T follicular helper cell (primary cell): ENCODE measurements around the gene KMO.

ENCODE experiments used
- DNase-seq: peaks from one replicate; pipeline ENCODE4 v3.0.0-alpha.2; 2020; ENCODE audit warnings: low read depth
- total RNA-seq, 2 experiments: gene quantifications; one replicate each; lab custom pipeline; 2026; lab: John Stamatoyannopoulos, UW

Gene KMO
- total RNA-seq = 0 reads per million in 2 experiments

GRCh38 chr1:241532162-241532531, at the start of gene KMO:
Gene KMO, plus strand, starts transcription at chr1:241532378. Its CDS starts 67 bp downstream, at chr1:241532445.
- DNase-seq = no peak

DNA sequence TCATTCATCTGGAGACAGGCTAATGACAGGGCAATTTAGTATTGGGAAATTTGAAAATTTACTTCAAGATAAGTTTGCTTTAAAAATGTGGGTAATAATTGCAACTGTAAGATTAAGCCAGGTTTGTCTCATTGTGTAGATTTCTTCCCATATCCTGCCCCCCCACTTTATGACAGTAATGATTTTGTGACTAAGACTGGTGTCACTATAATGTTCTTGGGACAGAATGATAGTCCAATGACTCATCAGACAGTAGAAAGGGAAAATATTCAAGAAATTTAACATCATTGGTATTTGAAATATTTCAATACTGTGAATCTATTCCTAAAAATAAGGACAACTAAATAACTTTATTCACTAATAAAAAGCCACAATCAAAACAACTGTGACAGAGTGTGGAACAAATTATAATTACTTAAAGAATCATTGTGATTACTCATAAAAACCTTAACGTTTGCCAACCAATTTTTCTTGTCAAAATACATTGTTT, 49.4 kb upstream of the KMO start:
- DNase-seq = no peak

DNA sequence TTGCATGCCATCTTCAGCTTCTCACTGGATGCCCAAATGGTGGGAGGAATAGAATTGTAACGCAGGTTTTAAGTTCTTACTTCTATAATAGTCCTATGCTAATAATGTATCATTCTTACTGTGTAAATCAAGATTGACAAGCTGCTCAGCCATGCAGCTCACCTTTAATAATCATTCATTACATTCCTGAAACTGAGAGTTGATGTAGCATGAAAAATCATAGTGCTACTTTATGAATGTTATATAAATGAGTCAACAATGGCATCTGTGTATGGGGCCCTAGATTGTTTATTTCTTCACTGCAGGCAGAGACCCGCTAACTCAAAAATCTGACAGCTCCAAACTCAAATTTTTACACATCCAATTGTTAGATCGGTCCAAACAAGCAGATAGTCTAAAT, 47.0 kb upstream of the KMO start:
- no peak for DNase-seq

DNA sequence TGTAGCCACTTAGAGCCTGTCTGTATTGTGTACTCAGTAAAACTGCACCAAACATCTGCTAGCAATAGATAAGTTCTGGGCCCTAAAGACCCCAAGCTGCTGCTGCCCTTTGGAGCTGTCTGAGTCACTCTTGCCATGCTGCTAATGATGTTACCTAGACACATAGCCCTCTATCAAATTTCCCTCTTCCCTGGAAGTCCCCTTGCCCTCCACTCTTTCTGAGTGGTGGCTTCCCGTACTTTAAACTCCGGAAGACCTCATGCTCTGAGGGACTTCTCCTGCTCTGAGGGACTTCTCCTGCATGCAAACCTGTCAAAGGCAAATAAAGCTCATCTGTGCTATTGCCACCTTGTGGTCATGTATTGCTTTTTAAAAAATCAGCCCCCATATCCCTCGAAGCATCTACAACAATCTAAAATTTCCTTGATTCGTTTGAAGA, 46.6 kb upstream of the KMO start:
- no peak for DNase-seq

DNA sequence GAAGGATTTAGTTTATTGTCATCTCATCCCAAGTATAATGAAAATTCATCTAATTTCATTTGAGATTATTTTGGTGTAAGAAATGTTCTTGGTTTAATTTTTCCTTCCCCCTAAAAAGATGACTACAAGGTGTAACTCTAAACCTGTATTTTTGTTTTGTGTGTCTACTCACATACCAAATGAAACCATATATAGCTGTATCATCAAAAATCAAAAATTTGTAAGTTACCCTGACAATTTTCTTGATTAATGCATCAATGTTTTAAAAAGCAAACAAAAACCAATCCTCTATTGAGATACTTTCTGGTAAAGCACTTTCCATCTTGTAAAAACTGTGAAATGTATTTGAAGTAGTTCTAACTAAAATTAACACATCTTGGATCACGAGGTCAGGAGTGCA, 43.4 kb upstream of the KMO start:
- DNase-seq = no peak

DNA sequence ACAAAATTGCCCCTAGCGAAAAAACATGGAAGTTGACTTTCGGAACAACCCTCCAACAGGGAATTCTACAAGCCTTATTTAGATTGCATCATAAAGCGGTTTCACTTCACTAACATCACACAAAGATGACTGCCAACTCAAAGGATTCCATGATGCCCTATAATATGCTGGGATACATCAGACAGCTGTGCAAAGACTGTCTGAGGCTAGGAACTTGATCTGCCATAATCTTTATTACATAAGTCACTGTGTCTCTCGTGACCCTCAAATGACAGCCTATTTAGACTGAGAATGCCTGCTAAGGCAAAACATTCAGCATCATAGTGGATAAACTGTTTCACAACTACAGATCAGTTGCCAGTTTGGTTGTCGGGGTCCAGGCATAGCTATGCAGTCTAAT, 36.4 kb upstream of the KMO start:
- no peak for DNase-seq

- no peak for DNase-seq
These were observed 32.3 kb upstream of the KMO start for GRCh38 chr1:241499910-241500309.

DNA sequence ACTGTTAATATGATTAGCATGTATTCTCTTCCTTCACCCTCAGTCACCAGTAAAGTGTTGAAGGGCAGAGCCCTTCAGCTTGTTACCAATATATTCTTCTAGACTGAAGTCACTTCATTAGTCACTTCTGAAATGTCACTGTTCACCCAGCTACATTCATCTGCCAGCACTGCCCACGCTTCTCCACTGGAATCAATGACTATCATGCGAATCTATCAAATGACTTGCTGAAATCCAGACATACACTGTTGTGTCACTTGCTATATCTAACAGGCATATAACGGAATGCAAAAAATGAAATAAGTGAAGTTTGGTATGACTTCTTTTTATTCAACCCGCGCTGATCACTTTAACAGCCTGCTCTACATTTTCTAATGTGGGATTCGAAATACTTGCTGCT, 28.7 kb upstream of the KMO start:
- DNase-seq = no peak

DNA sequence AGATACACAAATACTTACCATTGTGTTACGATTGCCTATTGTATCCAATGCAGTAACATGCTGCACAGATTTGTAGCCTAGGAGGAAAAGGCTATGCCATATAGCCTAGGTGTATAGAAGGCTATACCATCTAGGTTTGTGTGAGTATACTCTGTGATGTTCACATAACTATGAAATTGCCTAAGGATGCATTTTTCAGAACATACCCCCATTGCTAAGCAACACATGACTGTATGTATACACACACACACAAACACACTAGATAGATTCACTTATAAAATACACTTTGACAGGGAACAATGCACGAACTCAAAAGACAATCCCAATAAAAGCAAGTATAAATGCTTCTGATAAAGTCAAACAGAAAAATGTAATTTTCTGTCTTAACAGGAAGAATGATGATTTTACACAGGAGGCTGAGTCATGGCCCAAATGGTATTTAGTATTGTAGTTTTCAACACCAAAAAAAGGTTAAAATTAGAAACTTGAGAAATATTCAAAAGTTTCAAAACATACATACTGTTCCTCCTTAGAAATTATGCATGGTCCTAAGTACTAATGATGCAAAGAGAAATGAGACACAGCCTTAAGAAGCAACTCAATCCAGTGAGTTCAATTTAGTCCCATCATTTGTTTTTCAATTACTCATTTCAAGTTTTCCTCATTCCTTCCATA, 24.9 kb upstream of the KMO start:
- DNase-seq = no peak

GRCh38 chr1:241513378-241513777, 18.8 kb upstream of the KMO start:
- no peak for DNase-seq

GRCh38 chr1:241518476-241519307, 13.5 kb upstream of the KMO start:
- DNase-seq = no peak

DNA sequence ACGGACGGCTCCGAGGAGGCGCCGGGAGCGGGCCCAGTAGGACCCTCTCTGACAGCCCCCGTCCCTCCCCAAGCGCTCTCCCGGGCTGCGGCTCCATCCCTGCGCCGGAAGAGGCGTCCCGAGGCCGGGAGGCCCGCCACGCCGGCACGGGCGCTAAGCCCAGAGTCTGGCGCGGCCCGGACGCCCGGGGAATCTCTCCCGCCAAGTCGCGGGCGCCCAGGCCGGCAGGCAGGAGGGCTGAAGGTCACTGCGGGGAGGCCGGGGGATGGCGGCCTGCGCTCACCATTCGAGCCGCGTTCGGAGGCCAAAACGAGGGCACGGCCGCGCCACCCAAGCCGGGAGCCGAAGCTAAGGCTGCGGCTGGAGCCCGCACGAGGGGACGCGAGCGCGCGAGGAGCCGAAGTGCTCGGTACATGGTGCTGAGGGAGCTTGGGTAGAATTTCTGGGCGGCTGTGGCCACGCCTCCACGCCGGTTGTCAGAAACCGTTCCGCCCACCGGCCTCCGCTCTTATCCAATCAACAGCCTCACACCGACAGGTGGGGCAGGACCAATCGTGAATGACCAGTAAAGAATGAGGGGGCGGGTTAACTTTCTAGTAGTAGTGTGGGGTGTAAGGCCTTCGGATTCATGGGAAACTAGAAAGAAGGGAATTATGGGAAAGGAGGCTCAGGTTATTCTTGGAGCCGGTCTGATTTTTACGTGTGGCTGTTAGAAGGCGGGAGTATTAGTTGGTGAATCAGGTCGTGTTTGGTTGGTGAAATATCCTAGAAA, 12.7 kb upstream of the KMO start, which contains the start of gene FH:
Gene FH, minus strand, starts transcription at position 448 of the 772 bp plus-strand sequence. Its CDS starts 33 bp downstream, at position 415.
- peak; percentile 90 for DNase-seq

DNA sequence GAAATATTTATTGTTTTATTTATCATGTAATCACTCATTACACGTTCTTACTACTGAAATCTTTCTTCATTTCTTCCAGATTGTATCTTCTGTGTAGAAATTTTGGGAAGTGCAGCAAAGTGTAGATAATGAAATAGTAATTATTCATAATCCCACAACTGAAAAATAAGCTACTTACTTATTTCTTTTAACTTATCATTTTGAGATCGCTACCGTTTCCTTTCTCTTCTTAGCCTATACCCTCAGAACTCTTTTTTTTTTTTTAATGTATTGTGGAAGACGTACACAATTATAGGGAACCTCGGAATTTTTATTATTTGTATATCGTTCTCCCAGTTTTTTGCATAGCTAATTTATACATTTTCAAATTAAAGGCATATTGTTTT, 12.1 kb upstream of the KMO start:
- no peak for DNase-seq

GRCh38 chr1:241521718-241522117, 10.5 kb upstream of the KMO start:
- no peak for DNase-seq

GRCh38 chr1:241525026-241525425, 7.2 kb upstream of the KMO start:
- no peak for DNase-seq

GRCh38 chr1:241527146-241527545, 5.0 kb upstream of the KMO start:
- no peak for DNase-seq

GRCh38 chr1:241531195-241532161, 700 bp upstream of the KMO start:
- no peak for DNase-seq

DNA sequence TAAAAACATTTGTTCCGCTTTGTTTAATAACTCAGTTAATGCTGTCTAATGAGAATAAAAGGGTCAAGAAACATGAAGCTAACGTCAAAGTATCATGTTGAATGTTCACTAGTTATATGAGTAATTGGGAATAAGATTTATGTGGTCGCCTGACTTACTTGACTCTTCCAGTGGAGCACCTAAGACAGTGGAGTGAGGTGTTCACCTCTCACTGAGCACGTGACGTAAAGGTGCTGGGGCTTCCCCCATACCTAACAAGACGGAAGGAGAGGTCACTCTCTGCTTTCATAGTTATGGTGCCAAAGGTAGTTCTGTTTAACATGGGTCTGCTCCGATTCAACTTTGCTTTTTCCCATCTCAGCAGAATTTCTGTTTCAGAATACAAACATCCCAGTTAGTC, 686 bp downstream of the KMO start:
- DNase-seq = no peak

DNA sequence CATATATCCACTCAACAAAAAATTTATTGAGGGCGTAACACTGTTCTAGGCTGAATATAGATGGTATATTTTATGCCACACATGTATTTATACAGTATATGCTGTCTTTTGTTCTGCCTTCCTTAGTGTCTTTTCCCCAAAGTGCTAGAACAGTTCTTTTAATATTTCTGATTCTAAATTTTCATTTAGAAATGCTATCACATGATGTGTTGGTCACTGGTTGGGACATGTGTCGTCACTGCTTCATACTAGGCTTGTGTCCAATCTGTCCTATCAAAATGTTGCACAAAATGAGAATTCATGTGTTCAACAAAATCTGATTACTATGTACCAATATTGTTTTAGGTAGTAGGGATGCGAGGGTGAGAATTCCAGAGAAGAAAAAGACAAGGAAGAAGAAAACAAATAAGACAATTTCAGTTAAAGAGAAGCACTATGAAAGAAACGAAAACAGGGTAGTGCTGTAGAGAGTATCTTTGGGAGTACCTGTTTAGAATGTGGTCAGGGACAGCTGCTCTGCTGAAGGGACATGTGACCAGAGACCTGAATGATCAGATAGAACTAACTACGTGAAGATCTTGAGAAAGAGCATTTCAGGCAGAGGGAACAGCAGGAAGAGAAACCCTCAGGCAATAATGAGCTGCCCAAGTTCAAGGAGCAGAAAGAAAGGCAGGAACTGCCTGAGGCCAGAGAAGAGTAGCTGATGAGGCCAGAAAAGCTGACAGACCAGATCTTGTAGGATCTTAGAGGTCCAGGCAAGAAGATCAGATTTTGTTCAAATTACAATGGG, 1.3 kb downstream of the KMO start:
- no peak for DNase-seq

- DNase-seq = no peak
These were observed 4.1 kb downstream of the KMO start for GRCh38 chr1:241536304-241536703.
